CD4-positive, alpha-beta memory T cell (primary cell): ENCODE data around the gene NELL2. TPM values are rescaled to one million over a fixed set of nuclear protein-coding genes. Genes with fewer than 3 reads are reported as not detected.

Experiments used
- CTCF ChIA-PET: fragments of 350-600 bp; sonication (Branson Sonifier 250); formaldehyde crosslinking; loops from one replicate; lab custom pipeline; 2021; ENCODE audit warnings: inconsistent platforms; ENCODE audit not compliant: partially characterized antibody; lab: Charles Lee
- POLR2A ChIA-PET: fragments of 350-600 bp; sonication (Branson Sonifier 250); formaldehyde crosslinking; loops from one replicate; lab custom pipeline; 2021; ENCODE audit not compliant: partially characterized antibody; lab: Charles Lee
- DNase-seq, 5 donors: peaks; one replicate each; pipeline versions ENCODE4 v3.0.0 to v3.0.0-alpha.2; 2020 to 2022; ENCODE audit warnings: mixed read lengths in 1 of 5
- H3K27ac ChIP-seq: one replicate; pipeline ENCODE4 v1.7.0; 2013; ENCODE audit warnings: low read depth, low read length
- H3K27me3 ChIP-seq: 2 replicates; pipeline ENCODE4 v1.7.0; 2013; ENCODE audit warnings: mild to moderate bottlenecking, low read length, moderate library complexity; ENCODE audit not compliant: insufficient read depth
- H3K36me3 ChIP-seq: 2 replicates; pipeline ENCODE4 v1.7.0; 2013; ENCODE audit warnings: mild to moderate bottlenecking, low read length, moderate library complexity; ENCODE audit not compliant: insufficient read depth
- H3K4me1 ChIP-seq: 2 replicates; pipeline ENCODE4 v1.7.0; 2013; ENCODE audit warnings: mild to moderate bottlenecking, low read length, moderate library complexity; ENCODE audit not compliant: insufficient read depth
- H3K4me3 ChIP-seq, 2 donors: one replicate each; pipeline ENCODE4 v1.7.0; 2013; ENCODE audit warnings: low read length in 2 of 2, mild to moderate bottlenecking in 1 of 2
- H3K9me3 ChIP-seq, 2 donors: one replicate each; pipeline ENCODE4 v1.7.0; 2013; ENCODE audit warnings: low read length in 2 of 2, control low read depth in 1 of 2; ENCODE audit not compliant: control insufficient read depth in 1 of 2
- H3K27ac Mint-ChIP-seq, 7 donors: one replicate each; pipeline ENCODE4 v1.8.0; 2020 to 2021; ENCODE audit warnings: mixed read lengths in 7 of 7, mild to moderate bottlenecking in 6 of 7, inconsistent platforms in 3 of 7, moderate library complexity in 3 of 7
- H3K27me3 Mint-ChIP-seq, 2 donors: one replicate each; pipeline ENCODE4 v1.8.0; 2020 to 2021; ENCODE audit warnings: mixed read lengths in 2 of 2
- H3K36me3 Mint-ChIP-seq, 2 donors: one replicate each; pipeline ENCODE4 v1.8.0; 2020 to 2021; ENCODE audit warnings: mixed read lengths in 2 of 2, inconsistent platforms in 1 of 2, mild to moderate bottlenecking in 1 of 2
- H3K4me1 Mint-ChIP-seq, 4 donors: one replicate each; pipeline ENCODE4 v1.8.0; 2020 to 2021; ENCODE audit warnings: mixed read lengths in 4 of 4, mild to moderate bottlenecking in 1 of 4
- H3K4me3 Mint-ChIP-seq, 8 donors: one replicate each; pipeline ENCODE4 v1.8.0; 2020 to 2021; ENCODE audit warnings: mixed read lengths in 8 of 8, mild to moderate bottlenecking in 7 of 8, moderate library complexity in 6 of 8, inconsistent platforms in 3 of 8
- H3K9me3 Mint-ChIP-seq, 8 donors: one replicate each; pipeline ENCODE4 v1.8.0; 2020 to 2021; ENCODE audit warnings: mixed read lengths in 8 of 8, mild to moderate bottlenecking in 5 of 8, inconsistent platforms in 3 of 8, moderate library complexity in 1 of 8
- intact Hi-C: fragments of 100-400 bp; cut with micrococcal nuclease; formaldehyde crosslinking; loops from one replicate; pipeline ENCODE4 v1.15.1; 2023
- polyA plus RNA-seq, 2 donors: library from polyadenylated mRNA; unstranded; fragments of 300-500 nt; fragmentation: Illumina TruSeq; gene quantifications; one replicate each; pipeline ENCODE4 v1.2.3, GENCODE V29; 2021
- total RNA-seq, 2 experiments: library from RNA; stranded (reverse); gene quantifications; one replicate each; pipeline ENCODE4 v1.2.3, GENCODE V29; 2021

Gene NELL2
- total and polyA plus RNA-seq, 4 experiments from 2014 or later: 92.8 to 257 (median 179) TPM

DNA sequence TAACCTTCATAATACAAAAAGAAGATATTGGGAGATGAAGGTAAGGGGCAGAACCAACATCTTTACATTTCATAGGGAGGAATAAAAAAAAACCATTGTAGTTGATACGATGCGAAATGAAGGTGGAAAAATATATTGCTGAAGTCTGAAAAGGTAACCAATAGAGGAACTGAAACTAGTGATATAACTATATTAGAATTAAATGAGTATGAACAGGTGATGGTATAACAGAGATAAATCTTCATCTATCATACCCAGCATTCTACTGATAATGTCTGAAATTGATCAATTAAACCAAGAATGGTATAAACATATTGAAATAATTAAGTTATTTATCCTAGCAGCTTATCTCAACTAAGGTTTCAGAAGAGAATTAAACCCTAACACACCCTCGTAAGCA lies 332.1 kb downstream of the NELL2 start:
- Mint-ChIP-seq H3K36me3 (no peaks in the 10 kb centered on the region), H3K9me3 (no peaks in the 10 kb centered on the region), H3K27me3 (peaks cover 0 to under 1% of the 10 kb centered on the region in 2 donors), H3K27ac (no peak overlapping the region), H3K4me1 (peaks cover 0 to 8% (median 3%) of the 10 kb centered on the region in 4 donors), H3K4me3 (no peak overlapping the region)
- no peaks in the 10 kb centered on the region for H3K9me3 ChIP-seq
- POLR2A ChIA-PET: no interaction called here
- H3K4me1 ChIP-seq: no peaks in the 10 kb centered on the region
- no peak overlapping the region for H3K4me3 ChIP-seq
- H3K36me3 ChIP-seq: no peaks in the 10 kb centered on the region
- no peaks in the 10 kb centered on the region for H3K27me3 ChIP-seq
- DNase-seq: no peak
- intact Hi-C loops: no loop called here
- no peak overlapping the region for H3K27ac ChIP-seq
- CTCF ChIA-PET: no interaction called here

DNA sequence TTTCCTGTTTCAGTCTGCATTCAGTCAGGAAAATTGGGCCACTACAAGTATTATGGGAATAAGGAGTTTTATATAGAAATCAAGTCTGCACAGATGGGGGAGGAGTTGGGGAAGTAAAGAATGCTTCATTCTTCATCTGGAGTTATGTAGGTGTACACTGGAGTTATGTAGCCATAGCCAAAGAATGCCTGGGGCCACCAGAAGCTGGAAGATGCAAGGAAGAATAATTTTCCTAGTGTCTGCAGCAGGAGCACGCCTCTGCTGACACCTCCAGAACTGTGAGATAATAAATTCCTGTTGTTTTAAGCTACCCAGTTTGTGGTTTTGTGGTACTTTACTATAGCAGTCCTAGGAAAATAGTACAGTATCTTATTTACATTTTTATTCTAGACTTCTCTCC lies 333.4 kb downstream of the NELL2 start:
- Histone ChIP-seq H3K27me3 (no peaks in the 10 kb centered on the region), H3K9me3 (no peaks in the 10 kb centered on the region), H3K36me3 (no peaks in the 10 kb centered on the region), H3K4me3 (no peak overlapping the region), H3K4me1 (no peaks in the 10 kb centered on the region), H3K27ac (no peak overlapping the region)
- ChIA-PET POLR2A (no interaction called here), CTCF (no interaction called here)
- Mint-ChIP-seq H3K4me1 (peaks cover 0 to 6% (median 2%) of the 10 kb centered on the region in 4 donors), H3K4me3 (no peak overlapping the region), H3K9me3 (no peaks in the 10 kb centered on the region), H3K27me3 (no peaks in the 10 kb centered on the region), H3K27ac (no peak overlapping the region), H3K36me3 (no peaks in the 10 kb centered on the region)
- no peak for DNase-seq
- intact Hi-C loops: no loop called here

- Histone ChIP-seq H3K9me3 (no peaks in the 10 kb centered on the region), H3K27me3 (no peaks in the 10 kb centered on the region), H3K36me3 (no peaks in the 10 kb centered on the region), H3K4me3 (no peak overlapping the region), H3K4me1 (no peaks in the 10 kb centered on the region), H3K27ac (no peak overlapping the region)
- ChIA-PET CTCF (no interaction called here), POLR2A (no interaction called here)
- intact Hi-C loops: no loop called here
- peaks cover 0 to 8% of the 10 kb centered on the region in 2 donors for H3K36me3 Mint-ChIP-seq
- H3K9me3 Mint-ChIP-seq: no peaks in the 10 kb centered on the region
- DNase-seq: no peak
- no peaks in the 10 kb centered on the region for H3K27me3 Mint-ChIP-seq
- no peak overlapping the region for H3K27ac Mint-ChIP-seq
- H3K4me3 Mint-ChIP-seq: no peak overlapping the region
- no peaks in the 10 kb centered on the region for H3K4me1 Mint-ChIP-seq
Observed at GRCh38 chr12:44537354-44537753, 338.8 kb downstream of the NELL2 start.

DNA sequence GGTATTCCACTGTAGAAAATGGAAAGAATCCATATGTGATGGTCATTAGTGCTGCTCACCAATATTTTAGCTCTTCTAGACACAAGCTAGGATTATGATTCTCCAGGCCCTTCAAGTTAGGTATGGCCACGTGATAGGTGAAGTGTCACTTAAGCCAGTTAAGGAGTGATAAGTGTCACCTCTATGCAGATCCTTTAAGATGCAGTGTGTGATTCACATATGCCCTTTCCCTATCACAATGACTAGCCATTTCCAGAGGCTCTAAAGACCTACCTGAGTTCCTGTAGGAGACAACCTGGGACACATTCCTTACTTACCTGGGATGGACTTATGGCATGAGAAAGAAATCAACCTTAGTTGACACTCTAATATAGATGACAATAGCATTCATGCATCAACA lies 343.2 kb downstream of the NELL2 start:
- ChIA-PET POLR2A (no interaction called here), CTCF (no interaction called here)
- H3K4me3 ChIP-seq: no peak overlapping the region
- no peaks in the 10 kb centered on the region for H3K9me3 Mint-ChIP-seq
- H3K27me3 Mint-ChIP-seq: no peaks in the 10 kb centered on the region
- no peaks in the 10 kb centered on the region for H3K4me1 Mint-ChIP-seq
- no peaks in the 10 kb centered on the region for H3K36me3 ChIP-seq
- H3K27ac ChIP-seq: no peak overlapping the region
- no peaks in the 10 kb centered on the region for H3K4me1 ChIP-seq
- intact Hi-C loops: no loop called here
- H3K4me3 Mint-ChIP-seq: no peak overlapping the region
- H3K27ac Mint-ChIP-seq: no peak overlapping the region
- H3K36me3 Mint-ChIP-seq: peaks cover 0 to 17% of the 10 kb centered on the region in 2 donors
- H3K27me3 ChIP-seq: no peaks in the 10 kb centered on the region
- no peaks in the 10 kb centered on the region for H3K9me3 ChIP-seq
- DNase-seq: no peak

GRCh38 chr12:44531320-44531971 lies 344.7 kb downstream of the NELL2 start:
- H3K27me3 Mint-ChIP-seq: no peaks in the 10 kb centered on the region
- Histone ChIP-seq H3K27ac (no peak overlapping the region), H3K4me1 (no peaks in the 10 kb centered on the region), H3K4me3 (no peak overlapping the region), H3K27me3 (no peaks in the 10 kb centered on the region), H3K36me3 (no peaks in the 10 kb centered on the region), H3K9me3 (no peaks in the 10 kb centered on the region)
- no peak overlapping the region for H3K4me3 Mint-ChIP-seq
- no peak for DNase-seq
- no peaks in the 10 kb centered on the region for H3K4me1 Mint-ChIP-seq
- no peaks in the 10 kb centered on the region for H3K9me3 Mint-ChIP-seq
- ChIA-PET CTCF (no interaction called here), POLR2A (no interaction called here)
- intact Hi-C loops: no loop called here
- no peak overlapping the region for H3K27ac Mint-ChIP-seq
- peaks cover 0 to 19% of the 10 kb centered on the region in 2 donors for H3K36me3 Mint-ChIP-seq

DNA sequence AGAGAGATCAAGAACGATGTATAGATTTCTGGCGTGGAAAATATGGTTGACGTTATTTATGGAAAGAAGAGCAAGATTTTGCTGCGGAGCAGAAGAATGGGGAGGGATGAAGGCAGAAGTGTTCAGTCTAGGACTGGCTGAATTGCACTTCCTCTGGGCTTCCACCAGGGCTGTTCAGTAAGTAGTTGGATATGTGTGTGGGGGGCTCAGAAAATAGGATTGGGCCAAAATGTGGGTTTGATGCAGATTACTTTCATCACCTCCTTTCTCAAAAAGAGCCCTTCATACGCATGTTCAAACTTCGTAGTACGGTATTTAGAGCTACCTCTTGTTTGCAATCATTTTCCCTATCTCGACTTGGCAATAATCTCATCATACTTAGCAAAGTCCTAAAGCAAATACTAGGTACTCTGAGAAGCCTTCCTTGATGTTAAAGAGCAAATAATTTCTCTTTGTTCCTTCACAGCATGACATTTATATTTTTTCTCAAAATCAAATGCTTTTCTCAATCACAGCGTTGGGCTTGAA lies 349.4 kb downstream of the NELL2 start:
- POLR2A ChIA-PET: no interaction called here
- H3K27me3 Mint-ChIP-seq: no peaks in the 10 kb centered on the region
- H3K4me1 ChIP-seq: no peaks in the 10 kb centered on the region
- no peak for DNase-seq
- no peak overlapping the region for H3K4me3 Mint-ChIP-seq
- CTCF ChIA-PET: no interaction called here
- H3K27ac ChIP-seq: no peak overlapping the region
- intact Hi-C loops: no loop called here
- H3K27me3 ChIP-seq: no peaks in the 10 kb centered on the region
- no peaks in the 10 kb centered on the region for H3K9me3 Mint-ChIP-seq
- H3K4me1 Mint-ChIP-seq: no peaks in the 10 kb centered on the region
- H3K36me3 ChIP-seq: no peaks in the 10 kb centered on the region
- no peak overlapping the region for H3K27ac Mint-ChIP-seq
- H3K4me3 ChIP-seq: no peak overlapping the region
- H3K9me3 ChIP-seq: no peaks in the 10 kb centered on the region
- H3K36me3 Mint-ChIP-seq: peaks cover 6 to 16% of the 10 kb centered on the region in 2 donors

DNA sequence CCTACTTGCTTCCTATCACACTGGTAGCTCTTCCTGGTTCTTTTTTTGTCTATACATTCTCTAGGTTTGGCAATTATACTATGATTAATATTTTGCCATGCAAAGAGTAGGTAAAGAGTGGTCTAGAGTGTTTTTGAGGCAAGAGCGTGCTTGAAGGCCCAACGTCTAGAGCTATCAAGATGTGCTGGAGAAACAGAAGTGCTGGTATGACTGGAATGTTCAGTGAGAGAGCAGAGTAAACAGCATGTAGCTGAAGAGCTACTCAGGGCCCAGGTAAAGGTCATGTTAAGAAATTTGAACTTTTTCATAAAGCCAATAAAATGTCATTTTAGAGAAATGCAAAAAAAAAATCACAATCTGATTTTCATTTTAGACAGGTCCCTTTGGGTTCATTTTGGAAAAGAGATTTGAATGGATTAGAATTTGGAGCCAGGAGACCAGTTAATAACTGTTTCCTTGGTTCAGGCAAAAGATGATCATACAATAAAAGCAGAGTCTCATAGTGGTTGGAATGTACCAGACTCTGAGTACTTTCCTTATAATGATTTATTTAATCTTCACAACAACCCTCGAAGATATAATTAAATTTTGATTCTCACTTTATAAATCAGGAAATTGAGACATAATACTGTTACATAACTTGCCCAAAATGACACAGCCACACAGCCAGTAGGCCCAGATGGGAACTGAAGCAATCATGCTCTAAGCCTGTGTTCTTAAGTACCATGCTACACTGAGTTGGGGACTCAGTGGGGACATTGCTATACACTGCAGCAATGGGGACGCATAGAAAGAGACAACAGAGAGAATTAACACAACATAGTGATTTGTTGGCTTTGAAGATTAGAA lies 350.1 kb downstream of the NELL2 start:
- no peaks in the 10 kb centered on the region for H3K9me3 ChIP-seq
- H3K27me3 ChIP-seq: no peaks in the 10 kb centered on the region
- H3K27ac Mint-ChIP-seq: peak overlapping the region in 1 of 7 donors; percentile 0
- intact Hi-C loops: no loop called here
- H3K4me1 ChIP-seq: no peaks in the 10 kb centered on the region
- peaks cover 9 to 17% of the 10 kb centered on the region in 2 donors for H3K36me3 Mint-ChIP-seq
- H3K36me3 ChIP-seq: no peaks in the 10 kb centered on the region
- H3K27me3 Mint-ChIP-seq: no peaks in the 10 kb centered on the region
- H3K27ac ChIP-seq: no peak overlapping the region
- no peak overlapping the region for H3K4me3 ChIP-seq
- H3K4me3 Mint-ChIP-seq: no peak overlapping the region
- CTCF ChIA-PET: no interaction called here
- H3K9me3 Mint-ChIP-seq: no peaks in the 10 kb centered on the region
- no peak for DNase-seq
- POLR2A ChIA-PET: interaction anchor here (0.7 kb wide), 1 partner anchor 81 kb away, joined by 3 read pairs; no protein-coding TSS in a partner anchor
- H3K4me1 Mint-ChIP-seq: no peaks in the 10 kb centered on the region
